ENCODE results near the gene AATK. TPM values are rescaled to one million over a fixed set of nuclear protein-coding genes. Genes with fewer than 3 reads are reported as not detected.

Gene AATK
- total RNA-seq, 6 donors from 2014 or later, result 39.2 to 144 (median 92.2) TPM

GRCh38 chr17:81187120-81187519 lies 21.1 kb upstream of the AATK start:
- ATAC-seq (ENCODE audit: low FRiP score in 2 of 2) (no peak), DNase-seq (no peak)
- WGBS, 2 donors, result 92 to 94% methylated on average over 10 to 11 of the region's 11 CpGs
- Histone ChIP-seq H3K9me3 (no peaks in the 10 kb centered on the region), H3K27me3 (no peaks in the 10 kb centered on the region), H3K4me3 (no peak overlapping the region), H3K27ac (no peak overlapping the region), H3K4me1 (no peaks in the 10 kb centered on the region), H3K36me3 (peaks cover 0 to 15% (median 5%) of the 10 kb centered on the region in 4 donors)
- TF ChIP-seq POLR2AphosphoS5 (IDR thresholded peaks at IDR 0.05) (no peak), EP300 (IDR thresholded peaks at IDR 0.05) (no peak), POLR2A (IDR thresholded peaks at IDR 0.05) (no peak), CTCF (IDR thresholded peaks at IDR 0.05) (no peak)

GRCh38 chr17:81186203-81186602 lies 20.2 kb upstream of the AATK start:
- no peak overlapping the region for H3K27ac ChIP-seq
- DNase-seq (no peak), ATAC-seq (ENCODE audit: low FRiP score in 2 of 2) (no peak)
- TF ChIP-seq CTCF (IDR thresholded peaks at IDR 0.05), result no peak
- no peak for TF ChIP-seq POLR2A (IDR thresholded peaks at IDR 0.05)
- TF ChIP-seq EP300 (IDR thresholded peaks at IDR 0.05), result no peak
- no peak for TF ChIP-seq POLR2AphosphoS5 (IDR thresholded peaks at IDR 0.05)
- 71 to 79% methylated on average over 3 to 5 of the region's 7 CpGs for WGBS, 2 donors
- H3K9me3 ChIP-seq, result no peaks in the 10 kb centered on the region
- no peak overlapping the region for H3K4me3 ChIP-seq
- no peaks in the 10 kb centered on the region for H3K4me1 ChIP-seq
- H3K27me3 ChIP-seq, result no peaks in the 10 kb centered on the region
- peaks cover 0 to 15% (median 5%) of the 10 kb centered on the region in 4 donors for H3K36me3 ChIP-seq

DNA sequence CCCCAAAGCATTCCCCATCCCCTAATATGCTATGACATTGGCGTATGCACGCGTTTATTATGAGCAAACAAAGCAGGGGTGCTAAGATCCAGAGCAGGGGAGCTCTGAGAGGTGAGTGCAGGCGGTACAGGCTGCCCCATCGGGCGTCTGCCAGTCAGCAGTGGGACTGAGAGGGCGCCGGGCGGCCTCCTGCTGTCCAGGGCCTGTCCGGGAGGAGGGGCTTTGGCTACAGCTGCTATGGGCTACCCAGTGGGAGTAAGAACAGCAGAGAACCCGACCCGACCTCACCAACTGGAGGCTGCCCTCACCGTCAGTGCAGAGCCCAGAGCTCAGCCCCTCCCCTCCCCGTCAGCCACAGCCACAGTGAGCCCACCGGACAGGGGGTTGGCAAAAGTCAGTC lies 18.5 kb upstream of the AATK start:
- H3K27me3 ChIP-seq, result no peaks in the 10 kb centered on the region
- no peaks in the 10 kb centered on the region for H3K4me1 ChIP-seq
- TF ChIP-seq POLR2AphosphoS5 (IDR thresholded peaks at IDR 0.05), result no peak
- no peak for TF ChIP-seq CTCF (IDR thresholded peaks at IDR 0.05)
- no peak for TF ChIP-seq EP300 (IDR thresholded peaks at IDR 0.05)
- no peak for TF ChIP-seq POLR2A (IDR thresholded peaks at IDR 0.05)
- ATAC-seq (ENCODE audit: low FRiP score in 2 of 2) (no peak), DNase-seq (peak in 1 of 2 donors; percentile 66)
- no peak overlapping the region for H3K4me3 ChIP-seq
- no peak overlapping the region for H3K27ac ChIP-seq
- H3K9me3 ChIP-seq, result no peaks in the 10 kb centered on the region
- 25 to 40% methylated on average over 7 to 15 of the region's 15 CpGs for WGBS, 2 donors
- H3K36me3 ChIP-seq, result peaks cover 0 to 4% (median 1%) of the 10 kb centered on the region in 4 donors

DNA sequence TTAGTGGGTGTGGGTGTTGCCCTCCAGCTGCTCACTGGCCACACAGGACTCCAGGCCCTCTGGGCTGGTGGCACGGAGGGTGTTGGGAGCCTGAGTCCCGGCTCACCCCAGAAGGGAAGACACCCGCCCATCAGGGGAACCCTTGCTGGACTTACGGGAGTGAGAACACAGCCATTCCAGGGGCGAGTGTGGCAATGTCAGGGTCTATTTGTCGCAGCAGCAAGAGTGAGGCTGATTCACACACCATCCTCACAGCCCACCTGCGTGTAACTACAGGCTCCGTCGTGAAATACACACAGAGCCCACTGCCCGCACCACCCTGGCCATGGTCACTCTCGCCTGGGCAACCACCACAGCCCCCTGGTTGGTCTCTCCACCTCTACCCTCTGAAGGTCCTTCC lies 17.8 kb upstream of the AATK start:
- no peaks in the 10 kb centered on the region for H3K36me3 ChIP-seq
- peak in 1 of 2 donors; percentile 38 for DNase-seq
- WGBS, 2 donors, result 91 to 94% methylated on average over 8 to 10 of the region's 11 CpGs
- H3K9me3 ChIP-seq, result no peaks in the 10 kb centered on the region
- TF ChIP-seq POLR2A (IDR thresholded peaks at IDR 0.05), result no peak
- no peak for TF ChIP-seq CTCF (IDR thresholded peaks at IDR 0.05)
- TF ChIP-seq EP300 (IDR thresholded peaks at IDR 0.05), result no peak
- TF ChIP-seq POLR2AphosphoS5 (IDR thresholded peaks at IDR 0.05), result no peak
- H3K27ac ChIP-seq, result no peak overlapping the region
- no peaks in the 10 kb centered on the region for H3K27me3 ChIP-seq
- no peak for ATAC-seq (ENCODE audit: low FRiP score in 2 of 2)
- no peaks in the 10 kb centered on the region for H3K4me1 ChIP-seq
- no peak overlapping the region for H3K4me3 ChIP-seq

GRCh38 chr17:81183316-81183715 lies 17.3 kb upstream of the AATK start:
- 89 to 93% methylated on average over 3 to 10 of the region's 10 CpGs for WGBS, 2 donors
- Histone ChIP-seq H3K27me3 (no peaks in the 10 kb centered on the region), H3K36me3 (no peaks in the 10 kb centered on the region), H3K9me3 (no peaks in the 10 kb centered on the region), H3K4me1 (no peaks in the 10 kb centered on the region), H3K27ac (no peak overlapping the region), H3K4me3 (no peak overlapping the region)
- no peak for TF ChIP-seq POLR2A (IDR thresholded peaks at IDR 0.05)
- no peak for TF ChIP-seq POLR2AphosphoS5 (IDR thresholded peaks at IDR 0.05)
- no peak for TF ChIP-seq EP300 (IDR thresholded peaks at IDR 0.05)
- TF ChIP-seq CTCF (IDR thresholded peaks at IDR 0.05), result no peak
- DNase-seq (peak in 1 of 2 donors; percentile 55), ATAC-seq (ENCODE audit: low FRiP score in 2 of 2) (no peak)

Measured in upper lobe of left lung (tissue), 6 donors.